Naive thymus-derived CD4-positive, alpha-beta T cell (primary cell): ENCODE measurements around the gene DYNC1I2. TPM values are rescaled to one million over a fixed set of nuclear protein-coding genes. Genes with fewer than 3 reads are reported as not detected.

Experiments used
- ATAC-seq: fragments of 150-1000 bp; cut with Tn5 transposase; 2 replicates; pipeline ENCODE4 v1.10.0; 2021; ENCODE audit warnings: mild to moderate bottlenecking, moderate library complexity
- CTCF ChIA-PET: fragments of 350-600 bp; sonication (Branson Sonifier 250); formaldehyde crosslinking; loops from one replicate; lab custom pipeline; 2021; ENCODE audit warnings: antibody characterized with exemption; lab: Charles Lee
- POLR2A ChIA-PET: fragments of 350-600 bp; sonication (Branson Sonifier 250); formaldehyde crosslinking; loops from one replicate; lab custom pipeline; 2021; ENCODE audit warnings: antibody characterized with exemption, inconsistent platforms; lab: Charles Lee
- DNase-seq, 9 donors: peaks; one replicate each; pipeline versions ENCODE4 v3.0.0 to v3.0.0-alpha.2; 2020 to 2022; ENCODE audit warnings: mixed read lengths in 1 of 9
- H3K27ac ChIP-seq: one replicate; pipeline ENCODE4 v1.7.0; 2013; ENCODE audit warnings: mild to moderate bottlenecking, low read depth, low read length, moderate library complexity
- H3K27me3 ChIP-seq, 2 donors: one replicate each; pipeline ENCODE4 v1.7.0; 2013; ENCODE audit warnings: low read length in 2 of 2, mild to moderate bottlenecking in 2 of 2, moderate library complexity in 2 of 2; ENCODE audit not compliant: control insufficient read depth in 2 of 2, insufficient read depth in 2 of 2
- H3K36me3 ChIP-seq, 3 experiments: 1 replicate in 2 of 3; 2 replicates in 1 of 3; pipeline ENCODE4 v1.7.0; 2013; ENCODE audit warnings: low read length in 3 of 3, mild to moderate bottlenecking in 3 of 3, moderate library complexity in 1 of 3; ENCODE audit not compliant: insufficient read depth in 3 of 3, control insufficient read depth in 2 of 3
- H3K4me1 ChIP-seq, 2 donors: one replicate each; pipeline ENCODE4 v1.7.0; 2013; ENCODE audit warnings: low read length in 2 of 2, mild to moderate bottlenecking in 2 of 2, moderate library complexity in 1 of 2; ENCODE audit not compliant: control insufficient read depth in 2 of 2, insufficient read depth in 2 of 2
- H3K4me3 ChIP-seq: 2 replicates; pipeline ENCODE4 v1.7.0; 2013; ENCODE audit warnings: mild to moderate bottlenecking, low read length
- H3K9me3 ChIP-seq, 3 experiments: 1 replicate in 2 of 3; 2 replicates in 1 of 3; pipeline ENCODE4 v1.7.0; 2013; ENCODE audit warnings: low read length in 3 of 3; ENCODE audit not compliant: control insufficient read depth in 2 of 3
- H3K27ac Mint-ChIP-seq, 9 donors: one replicate each; pipeline ENCODE4 v1.8.0; 2020 to 2022; ENCODE audit warnings: mixed read lengths in 9 of 9, mild to moderate bottlenecking in 8 of 9, moderate library complexity in 5 of 9, inconsistent platforms in 2 of 9
- H3K27me3 Mint-ChIP-seq, 5 donors: one replicate each; pipeline ENCODE4 v1.8.0; 2021 to 2022; ENCODE audit warnings: mixed read lengths in 5 of 5, mild to moderate bottlenecking in 1 of 5
- H3K36me3 Mint-ChIP-seq, 5 donors: one replicate each; pipeline ENCODE4 v1.8.0; 2020 to 2022; ENCODE audit warnings: mixed read lengths in 5 of 5, mild to moderate bottlenecking in 3 of 5, inconsistent platforms in 1 of 5
- H3K4me1 Mint-ChIP-seq, 7 donors: one replicate each; pipeline ENCODE4 v1.8.0; 2020 to 2022; ENCODE audit warnings: mixed read lengths in 7 of 7, mild to moderate bottlenecking in 3 of 7, inconsistent platforms in 1 of 7
- H3K4me3 Mint-ChIP-seq, 10 donors: one replicate each; pipeline ENCODE4 v1.8.0; 2020 to 2022; ENCODE audit warnings: mild to moderate bottlenecking in 10 of 10, mixed read lengths in 10 of 10, moderate library complexity in 6 of 10, inconsistent platforms in 2 of 10
- H3K9me3 Mint-ChIP-seq, 11 donors: one replicate each; pipeline ENCODE4 v1.8.0; 2020 to 2022; ENCODE audit warnings: mixed read lengths in 11 of 11, mild to moderate bottlenecking in 4 of 11, inconsistent platforms in 1 of 11, moderate library complexity in 1 of 11
- intact Hi-C, 2 donors: fragments of 100-400 bp; cut with micrococcal nuclease; formaldehyde crosslinking; loops; one replicate each; pipeline ENCODE4 v1.15.1; 2023
- polyA plus RNA-seq, 2 donors: library from polyadenylated mRNA; unstranded; fragments of 300-500 nt; fragmentation: Illumina TruSeq; gene quantifications; one replicate each; pipeline ENCODE4 v1.2.3, GENCODE V29; 2021
- total RNA-seq, 6 experiments: library from RNA in 5 of 6; stranded (reverse) in 5 of 6; gene quantifications; 1 replicate in 5 of 6; 2 replicates in 1 of 6; pipeline ENCODE4 v1.2.3 and lab custom pipeline; 2021 to 2026

The DYNC1I2 gene
- total and polyA plus RNA-seq, 7 experiments from 2014 or later: 21.1 to 57.0 (median 32.8) TPM

DNA sequence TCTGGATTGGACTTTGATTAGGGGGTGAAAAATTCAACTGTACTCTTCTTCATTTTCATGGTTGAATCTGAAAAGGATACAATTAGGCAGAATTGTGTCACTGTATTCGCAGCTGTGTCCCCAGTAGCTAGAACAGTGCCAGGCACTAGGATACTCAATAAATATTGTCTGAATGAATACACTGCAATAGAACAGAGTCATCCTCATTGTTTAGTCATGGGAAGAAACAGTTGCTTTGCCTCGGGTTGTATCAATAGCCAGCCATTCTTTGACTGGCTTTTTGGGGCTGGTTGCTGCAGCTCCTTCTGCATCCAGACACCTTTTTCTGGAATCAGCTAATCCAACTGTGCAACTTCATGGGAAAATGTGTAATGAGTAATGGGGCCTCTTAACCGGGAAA lies 18.1 kb upstream of the DYNC1I2 start:
- intact Hi-C loops: no loop called here
- Histone ChIP-seq H3K9me3 (no peaks in the 10 kb centered on the region), H3K36me3 (no peaks in the 10 kb centered on the region), H3K4me3 (no peak overlapping the region), H3K4me1 (no peaks in the 10 kb centered on the region), H3K27ac (no peak overlapping the region), H3K27me3 (no peaks in the 10 kb centered on the region)
- Mint-ChIP-seq H3K27me3 (peaks cover 6 to 63% (median 19%) of the 10 kb centered on the region in 5 donors), H3K4me1 (no peaks in the 10 kb centered on the region), H3K4me3 (no peak overlapping the region), H3K27ac (no peak overlapping the region), H3K36me3 (no peaks in the 10 kb centered on the region), H3K9me3 (no peaks in the 10 kb centered on the region)
- CTCF ChIA-PET: no interaction called here
- POLR2A ChIA-PET: no interaction called here
- DNase-seq (no peak), ATAC-seq (no peak)

- ATAC-seq: no peak
Measured at GRCh38 chr2:171670655-171671054, 16.6 kb upstream of the DYNC1I2 start.

DNA sequence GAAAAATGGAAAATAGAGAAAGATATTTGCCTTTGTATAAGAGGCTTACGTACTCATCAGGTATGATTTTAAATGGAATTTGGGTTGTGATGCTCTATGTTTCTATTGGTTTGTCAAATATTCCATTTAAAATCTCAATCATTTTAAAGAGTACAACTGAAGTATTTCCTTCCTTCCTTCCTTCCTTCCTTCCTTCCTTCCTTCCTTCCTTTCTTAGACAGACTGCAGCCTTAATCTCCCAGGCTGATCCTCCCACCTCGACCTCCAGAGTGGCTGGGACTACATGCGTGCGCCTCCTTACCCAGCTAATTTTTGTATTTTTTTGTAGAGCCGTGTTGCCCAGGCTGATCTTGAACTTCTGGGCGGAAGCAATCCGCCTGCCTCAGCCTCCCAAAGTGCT lies 15.4 kb upstream of the DYNC1I2 start:
- intact Hi-C loops: no loop called here
- Histone ChIP-seq H3K9me3 (no peaks in the 10 kb centered on the region), H3K4me1 (no peaks in the 10 kb centered on the region), H3K27me3 (no peaks in the 10 kb centered on the region), H3K36me3 (no peaks in the 10 kb centered on the region), H3K4me3 (no peak overlapping the region), H3K27ac (no peak overlapping the region)
- H3K27ac Mint-ChIP-seq: no peak overlapping the region
- no peaks in the 10 kb centered on the region for H3K4me1 Mint-ChIP-seq
- CTCF ChIA-PET: no interaction called here
- DNase-seq: no peak
- peaks cover 4 to 67% (median 7%) of the 10 kb centered on the region in 5 donors for H3K27me3 Mint-ChIP-seq
- POLR2A ChIA-PET: no interaction called here
- no peak overlapping the region for H3K4me3 Mint-ChIP-seq
- no peaks in the 10 kb centered on the region for H3K36me3 Mint-ChIP-seq
- ATAC-seq: no peak
- no peaks in the 10 kb centered on the region for H3K9me3 Mint-ChIP-seq

More at GRCh38 chr2:171670655-171671054, 16.6 kb upstream of the DYNC1I2 start:
- CTCF ChIA-PET: no interaction called here
- Histone ChIP-seq H3K9me3 (no peaks in the 10 kb centered on the region), H3K27me3 (no peaks in the 10 kb centered on the region), H3K27ac (no peak overlapping the region), H3K4me3 (no peak overlapping the region), H3K36me3 (no peaks in the 10 kb centered on the region), H3K4me1 (no peaks in the 10 kb centered on the region)
- Mint-ChIP-seq H3K27ac (no peak overlapping the region), H3K27me3 (peaks cover 4 to 66% (median 11%) of the 10 kb centered on the region in 5 donors), H3K4me1 (no peaks in the 10 kb centered on the region), H3K9me3 (no peaks in the 10 kb centered on the region), H3K4me3 (no peak overlapping the region), H3K36me3 (no peaks in the 10 kb centered on the region)
- DNase-seq: no peak
- POLR2A ChIA-PET: no interaction called here
- intact Hi-C loops: no loop called here

DNA sequence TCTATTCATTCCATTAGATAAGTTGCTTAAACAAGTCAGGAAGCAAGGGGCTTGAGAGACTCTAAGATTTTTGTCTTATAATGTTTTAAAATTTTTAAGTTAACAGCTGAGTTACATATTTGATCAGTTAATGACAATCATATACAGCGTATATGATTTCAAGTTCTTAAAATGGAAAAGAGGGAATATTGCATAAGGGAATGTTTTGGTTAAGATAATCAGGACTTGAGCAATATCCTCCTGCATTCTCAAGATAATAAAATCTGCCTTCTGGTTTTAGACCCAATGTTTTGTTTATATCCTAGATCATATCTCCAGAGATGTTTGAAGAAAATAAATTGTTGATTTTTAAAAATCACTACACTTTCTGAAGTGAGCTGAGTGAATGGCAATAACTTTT lies 13.4 kb upstream of the DYNC1I2 start:
- no peaks in the 10 kb centered on the region for H3K4me1 Mint-ChIP-seq
- Histone ChIP-seq H3K27me3 (no peaks in the 10 kb centered on the region), H3K36me3 (no peaks in the 10 kb centered on the region), H3K4me3 (no peak overlapping the region), H3K9me3 (no peaks in the 10 kb centered on the region), H3K4me1 (no peaks in the 10 kb centered on the region), H3K27ac (no peak overlapping the region)
- ATAC-seq: no peak
- no peaks in the 10 kb centered on the region for H3K36me3 Mint-ChIP-seq
- intact Hi-C loops: no loop called here
- peaks cover 7 to 56% (median 12%) of the 10 kb centered on the region in 5 donors for H3K27me3 Mint-ChIP-seq
- H3K27ac Mint-ChIP-seq: no peak overlapping the region
- no peak for DNase-seq
- ChIA-PET CTCF (no interaction called here), POLR2A (no interaction called here)
- no peaks in the 10 kb centered on the region for H3K9me3 Mint-ChIP-seq
- no peak overlapping the region for H3K4me3 Mint-ChIP-seq

DNA sequence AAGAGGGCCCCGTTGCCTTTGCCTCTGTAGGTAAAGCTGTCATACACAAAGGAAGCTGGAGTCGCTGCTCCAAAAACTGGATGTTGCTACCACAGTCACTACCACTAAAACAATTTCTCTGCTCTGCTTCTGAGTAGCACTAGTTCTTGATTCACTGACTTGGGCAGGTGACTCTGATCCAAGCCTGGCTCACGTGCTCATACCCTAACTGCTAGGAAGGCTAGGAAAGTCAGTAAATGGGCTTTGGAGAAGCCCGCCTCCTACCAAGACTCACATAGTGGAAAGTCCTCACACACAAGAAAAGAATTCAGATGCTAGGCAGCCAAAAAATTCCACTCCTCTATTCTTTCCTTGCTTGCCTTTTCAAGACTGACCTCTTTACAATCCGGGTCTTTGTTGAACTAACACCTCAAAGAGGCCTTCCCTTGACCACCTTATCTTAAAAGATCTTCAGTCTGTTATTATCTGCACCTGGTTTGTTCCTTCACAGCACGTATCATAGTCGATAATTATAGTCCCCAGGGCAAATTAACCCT lies 11.4 kb upstream of the DYNC1I2 start:
- H3K9me3 Mint-ChIP-seq: no peaks in the 10 kb centered on the region
- peaks cover 0 to 44% (median 14%) of the 10 kb centered on the region in 5 donors for H3K27me3 Mint-ChIP-seq
- CTCF ChIA-PET: no interaction called here
- DNase-seq: no peak
- H3K9me3 ChIP-seq: no peaks in the 10 kb centered on the region
- intact Hi-C loops: no loop called here
- no peak overlapping the region for H3K4me3 ChIP-seq
- H3K4me3 Mint-ChIP-seq: no peak overlapping the region
- no peak for ATAC-seq
- no peaks in the 10 kb centered on the region for H3K4me1 ChIP-seq
- H3K36me3 ChIP-seq: no peaks in the 10 kb centered on the region
- no peak overlapping the region for H3K27ac Mint-ChIP-seq
- no peaks in the 10 kb centered on the region for H3K36me3 Mint-ChIP-seq
- POLR2A ChIA-PET: no interaction called here
- H3K27ac ChIP-seq: no peak overlapping the region
- no peaks in the 10 kb centered on the region for H3K27me3 ChIP-seq
- H3K4me1 Mint-ChIP-seq: no peaks in the 10 kb centered on the region

- no peak overlapping the region for H3K4me3 Mint-ChIP-seq
Measured at GRCh38 chr2:171678619-171679018, 8.7 kb upstream of the DYNC1I2 start.

GRCh38 chr2:171688129-171688465 lies 828 bp downstream of the DYNC1I2 start:
- peak in 1 of 9 donors; percentile 16 for DNase-seq
- intact Hi-C loops: loop anchor here (2.0 to 10.0 kb wide), 7 partner anchors 116 to 1863 kb away; partner anchors contain the start of genes DLX2 (in 1 of the 2), ITGA6 (in 1 of the 2), METTL5 (in 1 of the 2) and SLC25A12 (in 1 of the 2)

More at GRCh38 chr2:171678619-171679018, 8.7 kb upstream of the DYNC1I2 start:
- H3K9me3 ChIP-seq: no peaks in the 10 kb centered on the region
- no peaks in the 10 kb centered on the region for H3K9me3 Mint-ChIP-seq
- CTCF ChIA-PET: no interaction called here
- DNase-seq: no peak
- H3K36me3 ChIP-seq: no peaks in the 10 kb centered on the region
- POLR2A ChIA-PET: no interaction called here
- no peaks in the 10 kb centered on the region for H3K4me1 Mint-ChIP-seq
- intact Hi-C loops: no loop called here
- no peak overlapping the region for H3K4me3 ChIP-seq
- no peak overlapping the region for H3K27ac Mint-ChIP-seq
- peaks cover 5 to 36% (median 11%) of the 10 kb centered on the region in 5 donors for H3K27me3 Mint-ChIP-seq
- no peak for ATAC-seq
- H3K4me1 ChIP-seq: no peaks in the 10 kb centered on the region
- H3K36me3 Mint-ChIP-seq: no peaks in the 10 kb centered on the region
- no peaks in the 10 kb centered on the region for H3K27me3 ChIP-seq
- H3K27ac ChIP-seq: no peak overlapping the region

More at GRCh38 chr2:171688129-171688465, 828 bp downstream of the DYNC1I2 start:
- ATAC-seq: peak; percentile 33
- Mint-ChIP-seq H3K9me3 (no peaks in the 10 kb centered on the region), H3K27ac (peak overlapping the region; percentile 77 to 95 (median 85)), H3K4me3 (peak overlapping the region; percentile 89 to 98 (median 93)), H3K27me3 (peaks cover 0 to 16% (median 0%) of the 10 kb centered on the region in 5 donors), H3K4me1 (peaks cover 11 to 47% (median 26%) of the 10 kb centered on the region in 7 donors), H3K36me3 (peaks cover 0 to 17% (median 9%) of the 10 kb centered on the region in 5 donors)
- Histone ChIP-seq H3K27ac (peak overlapping the region; percentile 67), H3K4me3 (peak overlapping the region; percentile 96), H3K9me3 (no peaks in the 10 kb centered on the region), H3K27me3 (no peaks in the 10 kb centered on the region), H3K4me1 (peaks cover 7 to 10% of the 10 kb centered on the region in 2 donors), H3K36me3 (peaks cover 0 to 7% (median 5%) of the 10 kb centered on the region in 3 experiments)
- ChIA-PET CTCF (interaction anchor here (1.0 kb wide), 1 partner anchor 426 kb away, joined by 3 read pairs; no protein-coding TSS in a partner anchor), POLR2A (interaction anchor here (0.9 to 1.0 kb wide), 2 partner anchors 18 to 234 kb away, joined by 3 read pairs; partner anchors contain the start of gene HAT1)
